Smooth muscle cell (in vitro differentiated cells): ENCODE measurements around the gene SGMS2. TPM values are rescaled to one million over a fixed set of nuclear protein-coding genes. Genes with fewer than 3 reads are reported as not detected.

Source experiments
- DNase-seq: peaks from one replicate; lab custom pipeline; 2025; ENCODE audit not compliant: unreplicated experiment; lab: John Stamatoyannopoulos, UW
- H2AFZ ChIP-seq: fragments of 200-600 bp; sonication (generic); 2 replicates; pipeline ENCODE4 v1.6.0; 2016; ENCODE audit warnings: antibody characterized with exemption, low read depth, mild to moderate bottlenecking
- H3F3A ChIP-seq: fragments of 200-600 bp; sonication (generic); 2 replicates; pipeline ENCODE4 v1.6.0; 2017; ENCODE audit warnings: antibody characterized with exemption, low read depth
- H3K27ac ChIP-seq: fragments of 200-600 bp; sonication (generic); 2 replicates; pipeline ENCODE4 v1.5.1; 2016; ENCODE audit warnings: low read depth, mild to moderate bottlenecking
- H3K27me3 ChIP-seq: fragments of 200-600 bp; sonication (generic); 2 replicates; pipeline ENCODE4 v1.6.1; 2016; ENCODE audit warnings: low read depth, mild to moderate bottlenecking
- H3K36me3 ChIP-seq: fragments of 200-600 bp; sonication (generic); 2 replicates; pipeline ENCODE4 v1.5.1; 2016; ENCODE audit warnings: low read depth
- H3K4me1 ChIP-seq: fragments of 200-600 bp; sonication (generic); 2 replicates; pipeline ENCODE4 v1.5.1; 2016; ENCODE audit warnings: low read depth
- H3K4me2 ChIP-seq: fragments of 200-600 bp; sonication (generic); 2 replicates; pipeline ENCODE4 v1.6.0; 2016; ENCODE audit warnings: mild to moderate bottlenecking
- H3K4me3 ChIP-seq: fragments of 200-600 bp; sonication (generic); 2 replicates; pipeline ENCODE4 v1.5.1; 2016; ENCODE audit warnings: mild to moderate bottlenecking
- H3K79me2 ChIP-seq: fragments of 200-600 bp; sonication (generic); 2 replicates; pipeline ENCODE4 v1.6.0; 2016; ENCODE audit warnings: low read depth, mild to moderate bottlenecking
- H3K9ac ChIP-seq: fragments of 200-600 bp; sonication (generic); 2 replicates; pipeline ENCODE4 v1.6.0; 2016; ENCODE audit warnings: low read depth
- H3K9me3 ChIP-seq: fragments of 200-600 bp; sonication (generic); replicated peaks from 2 replicates; pipeline ENCODE4 v1.5.1; 2016; ENCODE audit warnings: low read depth
- H4K20me1 ChIP-seq: fragments of 200-600 bp; sonication (generic); 2 replicates; pipeline ENCODE4 v1.6.0; 2016; ENCODE audit warnings: low read depth
- CTCF ChIP-seq: fragments of 200-600 bp; sonication (generic); IDR thresholded peaks from 2 replicates; pipeline ENCODE4 v1.5.1; 2017; ENCODE audit warnings: borderline replicate concordance, mild to moderate bottlenecking, antibody characterized with exemption; ENCODE audit not compliant: insufficient read depth, poor library complexity, severe bottlenecking
- WGBS: methylation state at CpG from one replicate; pipeline ENCODE4 v1.1.7; 2016; ENCODE audit warnings: low lambda C conversion rate; 5-methylcytosine and 5-hydroxymethylcytosine counted together
- polyA plus RNA-seq: library from polyadenylated mRNA; unstranded; fragments of >200 nt; fragmentation: Nextera tagmentation; extraction: Ambion mirVana; gene quantifications from 2 replicates; pipeline ENCODE4 v1.2.1, GENCODE V29; 2016
- total RNA-seq: library from RNA; depleted of rRNA; stranded (reverse); fragments of >200 nt; gene quantifications from 2 replicates; pipeline ENCODE4 v1.2.3, GENCODE V29; 2014

The SGMS2 gene
- total and polyA plus RNA-seq, 2 experiments from 2014 or later: 16.2 to 55.5 TPM

- H3K9me3 ChIP-seq: no peaks in the 10 kb centered on the region
- no peak overlapping the region for H2AFZ ChIP-seq
- peaks cover 5% of the 10 kb centered on the region for H3K4me1 ChIP-seq
- H4K20me1 ChIP-seq: no peaks in the 10 kb centered on the region
- no peak for TF ChIP-seq CTCF
- H3K27ac ChIP-seq: no peak overlapping the region
- no peaks in the 10 kb centered on the region for H3K79me2 ChIP-seq
- H3F3A ChIP-seq: no peaks in the 10 kb centered on the region
- no peaks in the 10 kb centered on the region for H3K27me3 ChIP-seq
- no peak overlapping the region for H3K9ac ChIP-seq
- H3K4me3 ChIP-seq: no peak overlapping the region
- 73% methylated on average over 3 of the region's 3 CpGs for WGBS
- H3K36me3 ChIP-seq: no peaks in the 10 kb centered on the region
- no peak overlapping the region for H3K4me2 ChIP-seq
- DNase-seq: no peak
These were observed 19.8 kb upstream of the SGMS2 start for GRCh38 chr4:107804956-107805355.

- no peak overlapping the region for H3K4me2 ChIP-seq
- no peak for TF ChIP-seq CTCF
These were observed 18.5 kb upstream of the SGMS2 start for GRCh38 chr4:107806196-107806595.

GRCh38 chr4:107808572-107808971, 16.2 kb upstream of the SGMS2 start:
- 97% methylated on average over 4 of the region's 4 CpGs for WGBS
- Histone ChIP-seq H3K4me3 (no peak overlapping the region), H3K36me3 (no peaks in the 10 kb centered on the region), H2AFZ (no peak overlapping the region), H3K4me1 (peaks cover 5% of the 10 kb centered on the region), H3F3A (no peaks in the 10 kb centered on the region), H3K27ac (no peak overlapping the region), H4K20me1 (no peaks in the 10 kb centered on the region), H3K4me2 (no peak overlapping the region), H3K27me3 (no peaks in the 10 kb centered on the region), H3K9me3 (no peaks in the 10 kb centered on the region), H3K79me2 (no peaks in the 10 kb centered on the region), H3K9ac (no peak overlapping the region)
- no peak for DNase-seq
- TF ChIP-seq CTCF: no peak

More at GRCh38 chr4:107806196-107806595, 18.5 kb upstream of the SGMS2 start:
- H3K27ac ChIP-seq: no peak overlapping the region
- H3K36me3 ChIP-seq: no peaks in the 10 kb centered on the region
- H3K9me3 ChIP-seq: no peaks in the 10 kb centered on the region
- no peak overlapping the region for H3K9ac ChIP-seq
- H3K27me3 ChIP-seq: no peaks in the 10 kb centered on the region
- H3F3A ChIP-seq: no peaks in the 10 kb centered on the region
- peaks cover 5% of the 10 kb centered on the region for H3K4me1 ChIP-seq
- no peaks in the 10 kb centered on the region for H4K20me1 ChIP-seq
- no peak overlapping the region for H2AFZ ChIP-seq
- H3K4me3 ChIP-seq: no peak overlapping the region
- WGBS: 51% methylated on average over 2 of the region's 2 CpGs
- no peak for DNase-seq
- H3K79me2 ChIP-seq: no peaks in the 10 kb centered on the region

GRCh38 chr4:107809210-107809609, 15.5 kb upstream of the SGMS2 start:
- peaks cover 5% of the 10 kb centered on the region for H3K4me1 ChIP-seq
- H4K20me1 ChIP-seq: no peaks in the 10 kb centered on the region
- H3K36me3 ChIP-seq: no peaks in the 10 kb centered on the region
- TF ChIP-seq CTCF: no peak
- WGBS: 93% methylated on average over 4 of the region's 4 CpGs
- no peak overlapping the region for H3K4me2 ChIP-seq
- H3K27me3 ChIP-seq: no peaks in the 10 kb centered on the region
- no peak overlapping the region for H3K9ac ChIP-seq
- no peaks in the 10 kb centered on the region for H3K9me3 ChIP-seq
- no peak overlapping the region for H3K4me3 ChIP-seq
- H3K27ac ChIP-seq: no peak overlapping the region
- no peaks in the 10 kb centered on the region for H3K79me2 ChIP-seq
- H3F3A ChIP-seq: no peaks in the 10 kb centered on the region
- H2AFZ ChIP-seq: no peak overlapping the region
- no peak for DNase-seq
